Astrocyte of the hippocampus (primary cell): ENCODE measurements around the gene TMEM123.

ENCODE experiments used
- DNase-seq: peaks from one replicate; pipeline ENCODE4 v3.0.0; 2011; ENCODE audit warnings: low read depth, low spot score

Gene TMEM123, protein sequence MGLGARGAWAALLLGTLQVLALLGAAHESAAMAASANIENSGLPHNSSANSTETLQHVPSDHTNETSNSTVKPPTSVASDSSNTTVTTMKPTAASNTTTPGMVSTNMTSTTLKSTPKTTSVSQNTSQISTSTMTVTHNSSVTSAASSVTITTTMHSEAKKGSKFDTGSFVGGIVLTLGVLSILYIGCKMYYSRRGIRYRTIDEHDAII

DNA sequence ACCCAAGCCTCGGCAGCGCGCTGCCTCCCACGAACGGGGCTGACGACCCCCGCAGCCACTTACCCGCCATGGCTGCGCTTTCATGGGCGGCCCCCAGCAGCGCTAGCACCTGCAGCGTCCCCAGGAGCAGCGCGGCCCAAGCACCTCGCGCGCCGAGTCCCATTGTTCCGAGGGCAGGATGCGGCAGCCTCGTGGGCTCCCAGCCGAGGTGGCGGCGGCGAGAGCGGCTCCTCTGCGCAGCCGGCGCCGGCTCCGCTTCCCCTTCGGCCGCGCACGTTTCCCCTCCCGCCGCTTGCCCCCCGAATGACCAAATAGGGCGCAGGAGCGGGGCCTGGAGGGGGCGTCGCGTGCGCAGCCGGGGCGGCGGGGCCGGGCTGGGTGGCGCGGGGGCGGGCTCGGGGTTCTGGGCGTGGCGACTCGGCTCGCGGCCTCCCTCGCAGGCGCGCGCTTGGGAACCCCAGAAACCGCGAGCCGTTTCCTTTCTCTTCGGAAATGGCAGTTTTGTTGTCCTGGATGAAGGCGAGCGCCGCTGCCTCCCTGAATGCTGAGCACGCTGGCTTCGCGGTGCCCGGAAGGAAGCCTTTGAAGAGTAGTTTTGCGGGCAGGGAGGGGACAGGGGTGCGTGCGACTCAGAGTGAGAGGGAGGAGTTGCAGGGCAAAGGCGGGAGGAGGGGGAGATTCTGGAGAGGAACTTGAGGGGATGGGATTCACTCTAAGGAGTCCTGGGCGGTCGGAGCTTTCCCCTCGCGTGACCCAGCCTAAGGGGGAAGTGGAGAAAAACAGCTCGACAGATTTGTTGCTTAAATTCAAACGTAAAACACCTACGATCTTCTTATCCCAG lies at the start of gene TMEM123:
TMEM123 (minus strand) TSS at position 305 of the 841 bp plus-strand sequence; CDS start at position 163, 142 bp downstream.
- DNase-seq = peak; percentile 83

DNA sequence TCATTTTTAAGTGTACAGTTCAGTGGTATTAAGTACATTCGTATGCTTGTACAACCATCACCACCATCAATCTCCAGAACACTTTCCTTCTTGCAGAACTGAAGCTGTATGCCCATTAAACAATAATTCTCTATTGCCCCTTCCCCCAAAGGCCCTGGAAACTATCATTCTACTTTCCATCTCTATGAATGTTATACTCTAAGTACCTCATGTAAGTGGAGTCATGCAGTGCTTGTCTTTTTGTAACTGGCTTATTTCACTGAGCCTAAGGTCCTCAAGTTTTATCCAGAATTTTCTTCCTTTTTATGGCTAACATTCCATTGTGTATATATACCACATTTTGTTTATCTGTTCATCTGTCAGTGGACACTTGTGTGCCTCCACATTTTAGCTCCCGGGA lies 48.3 kb upstream of the TMEM123 start:
- no peak for DNase-seq

DNA sequence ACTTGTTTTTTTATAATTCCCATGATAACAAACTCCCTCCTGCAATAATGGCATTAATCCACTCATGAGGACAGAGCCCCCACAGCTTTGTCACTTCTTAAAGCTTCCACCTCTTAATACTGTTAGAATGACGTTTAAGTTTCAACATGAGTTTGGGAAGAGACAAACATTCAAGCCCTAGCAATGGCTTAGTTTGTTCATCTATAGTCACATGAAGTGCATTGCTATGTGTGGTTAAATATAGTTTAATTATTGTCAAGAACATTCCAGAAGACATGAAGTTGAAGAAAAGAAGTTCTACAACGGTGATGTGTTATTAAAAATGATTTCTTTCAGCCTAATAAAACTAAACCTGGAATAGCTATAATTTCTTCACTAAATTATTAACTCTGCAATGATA lies 47.4 kb upstream of the TMEM123 start:
- DNase-seq = no peak

DNA sequence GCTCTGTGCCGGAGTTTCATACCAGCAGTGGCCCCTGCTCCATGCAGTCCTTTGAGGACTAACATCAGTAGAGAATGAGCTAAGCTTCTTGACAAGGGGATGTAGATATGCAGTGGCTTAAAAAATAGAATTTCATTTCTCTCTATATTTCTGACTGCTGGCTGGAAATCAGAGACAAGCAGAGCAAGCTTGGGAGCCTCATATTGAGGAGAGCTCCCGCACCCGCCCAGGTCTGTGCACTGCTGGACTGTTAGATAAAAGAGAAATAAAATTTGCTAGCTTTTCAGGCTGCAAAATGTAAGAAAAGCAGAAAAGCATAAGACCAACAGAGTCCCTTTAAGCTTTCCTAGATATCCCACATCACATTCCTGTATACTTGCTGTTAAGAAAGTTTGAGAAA lies 46.6 kb upstream of the TMEM123 start:
- DNase-seq = no peak

DNA sequence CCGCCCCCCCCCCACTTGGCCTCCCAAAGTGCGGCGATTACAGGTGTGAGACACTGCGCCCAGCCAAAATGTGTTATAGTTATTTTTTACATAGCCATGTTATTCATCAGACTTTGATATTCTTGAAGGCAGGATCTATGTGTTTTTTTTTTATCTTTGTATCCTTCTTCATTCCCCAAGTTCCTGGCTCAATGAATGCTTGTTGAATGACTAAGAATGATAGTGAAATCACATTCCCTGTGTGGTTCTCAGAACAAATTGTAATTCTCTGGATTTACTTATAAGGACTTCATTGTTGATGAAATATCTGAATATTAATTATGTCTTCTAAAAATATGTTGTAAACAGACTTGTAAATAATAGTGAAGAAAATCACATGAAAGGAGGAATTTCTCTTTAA lies 44.5 kb upstream of the TMEM123 start:
- DNase-seq = peak; percentile 42

DNA sequence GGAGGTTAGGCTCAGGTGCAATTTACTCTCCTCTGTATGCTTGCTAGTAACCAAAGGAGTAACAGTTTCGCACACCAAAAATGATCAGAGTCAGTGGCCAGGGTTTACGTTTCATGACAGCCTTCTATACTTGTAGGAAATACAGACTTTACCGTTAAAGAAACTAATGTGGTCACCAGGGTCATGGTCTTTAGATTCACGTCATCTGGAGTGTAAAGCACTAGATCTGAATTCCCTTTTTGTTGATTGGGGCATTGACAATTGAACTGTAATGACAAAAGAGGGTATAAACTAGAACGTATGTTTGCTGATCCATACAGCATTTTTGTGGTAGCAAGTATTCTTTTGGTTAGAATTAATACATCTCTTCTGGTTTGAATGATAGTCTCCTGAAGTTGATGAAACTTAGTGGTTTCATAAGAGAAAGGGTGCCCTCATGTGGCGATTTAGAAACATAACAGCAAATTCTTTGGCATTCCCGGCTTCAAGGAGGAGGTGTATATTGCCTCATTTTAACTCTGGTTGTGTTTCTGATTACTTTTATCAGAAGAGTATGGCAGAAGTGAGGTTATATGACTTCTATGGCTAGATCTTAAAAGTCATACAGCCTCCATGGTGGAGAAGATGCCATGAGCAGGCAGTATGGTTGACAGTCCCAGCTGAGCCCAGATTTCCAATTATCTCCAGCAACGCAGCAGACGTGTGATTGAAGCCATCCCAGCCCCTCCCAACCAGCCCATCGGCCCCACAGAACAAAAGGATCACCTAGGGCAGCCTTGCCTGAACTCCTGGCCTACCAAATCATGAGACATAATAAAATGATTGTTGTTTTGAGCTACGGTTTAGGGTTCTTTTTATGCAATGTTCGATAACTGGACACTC lies 42.8 kb upstream of the TMEM123 start:
- DNase-seq = peak; percentile 90

DNA sequence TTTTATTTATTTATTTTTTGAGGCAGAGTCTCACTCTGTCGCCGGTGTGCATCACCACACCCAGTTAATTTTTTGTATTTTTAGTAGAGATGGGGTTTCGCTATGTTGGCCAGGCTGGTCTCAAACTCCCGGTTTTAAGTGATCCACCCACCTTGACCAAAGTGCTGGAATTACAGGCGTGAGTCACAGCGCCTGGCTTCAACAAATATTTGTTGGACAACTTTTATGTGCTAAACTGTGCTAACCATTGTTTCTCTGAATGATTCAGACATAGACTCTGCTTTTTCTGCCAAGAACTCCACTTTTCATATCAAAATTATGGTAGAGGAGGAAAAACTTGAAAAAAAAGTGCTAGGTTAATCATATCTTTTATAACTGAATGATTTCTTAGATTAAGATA lies 41.7 kb upstream of the TMEM123 start:
- DNase-seq = peak; percentile 76

DNA sequence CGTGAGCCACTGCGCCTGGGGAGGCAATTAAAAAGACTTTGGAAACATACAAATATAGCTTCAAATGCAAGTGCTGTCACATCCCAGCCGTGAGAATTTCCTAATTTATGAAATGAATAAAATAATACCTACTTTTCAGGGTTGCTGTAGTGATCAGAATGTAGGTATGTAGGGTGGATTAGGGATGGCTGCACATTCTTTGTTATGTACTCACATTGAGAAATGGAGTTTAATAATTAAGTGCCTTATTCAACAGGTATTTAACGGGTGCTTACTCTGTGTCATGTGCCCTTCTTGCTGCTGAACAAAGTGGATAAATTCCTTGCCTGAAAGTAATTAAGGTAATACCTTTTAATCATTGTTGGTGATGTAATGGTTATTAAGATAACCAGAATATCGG lies 41.0 kb upstream of the TMEM123 start:
- no peak for DNase-seq

DNA sequence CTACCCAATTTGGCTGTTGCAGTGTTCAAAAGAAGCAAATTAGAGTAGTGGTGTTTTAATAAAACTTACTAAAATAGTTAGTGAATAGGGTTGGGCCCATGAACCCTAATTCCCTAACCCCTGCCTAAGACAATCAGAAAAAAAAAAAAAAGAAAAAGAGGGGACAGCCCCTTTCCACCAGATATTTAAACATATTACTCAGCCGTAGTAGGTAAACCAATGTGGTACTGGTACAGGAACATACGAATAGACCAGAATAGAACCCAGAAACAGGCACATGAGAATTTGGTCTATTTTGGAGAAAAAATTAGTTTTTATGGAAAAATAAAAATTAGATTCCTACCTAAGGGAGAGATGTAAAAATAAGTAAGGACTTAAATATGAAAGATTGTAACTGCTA lies 39.4 kb upstream of the TMEM123 start:
- no peak for DNase-seq

DNA sequence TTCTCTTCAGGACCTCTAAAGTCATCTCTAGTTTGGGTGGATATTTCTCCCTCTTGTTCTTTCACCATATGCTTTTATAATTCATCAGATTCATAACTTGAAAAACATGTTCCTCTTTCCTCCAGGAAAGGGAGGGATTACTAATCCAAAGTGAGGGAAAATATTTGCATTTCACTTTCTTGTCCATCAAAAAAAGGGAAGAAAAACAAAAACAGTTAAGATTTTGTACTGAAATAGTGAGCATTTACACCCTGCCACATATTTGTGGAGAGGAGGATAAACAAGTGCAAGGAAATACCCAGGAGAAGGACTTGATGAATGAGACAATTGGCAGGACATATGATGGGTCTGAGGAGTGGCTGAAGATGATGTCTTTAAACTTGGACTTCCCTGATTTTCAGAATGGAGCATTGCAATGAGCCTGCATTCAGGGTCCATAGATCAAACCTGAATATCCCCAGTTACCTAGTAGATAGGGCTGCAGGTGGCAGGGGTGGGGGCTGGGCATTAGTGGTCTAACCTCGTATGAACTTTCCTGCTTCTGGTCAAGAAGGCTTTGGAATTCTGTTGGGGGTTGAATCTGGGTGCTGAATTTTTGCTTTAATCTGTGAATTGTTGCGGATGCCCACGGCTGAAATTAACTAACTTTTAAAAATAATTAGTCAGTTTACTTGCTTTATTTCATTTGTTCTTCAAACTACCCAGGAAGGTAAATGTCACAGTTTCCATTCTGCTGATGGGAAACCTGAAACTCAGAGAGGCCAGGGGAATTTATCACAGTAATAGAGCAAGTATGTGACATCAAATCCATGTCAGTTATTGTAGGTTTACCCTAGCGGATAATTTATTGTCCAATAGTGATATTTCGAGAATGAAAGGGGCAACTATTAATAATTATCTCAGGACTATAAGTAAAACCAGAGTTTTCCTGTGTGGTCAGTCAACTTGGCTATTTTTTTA lies 36.9 kb upstream of the TMEM123 start:
- DNase-seq = no peak

DNA sequence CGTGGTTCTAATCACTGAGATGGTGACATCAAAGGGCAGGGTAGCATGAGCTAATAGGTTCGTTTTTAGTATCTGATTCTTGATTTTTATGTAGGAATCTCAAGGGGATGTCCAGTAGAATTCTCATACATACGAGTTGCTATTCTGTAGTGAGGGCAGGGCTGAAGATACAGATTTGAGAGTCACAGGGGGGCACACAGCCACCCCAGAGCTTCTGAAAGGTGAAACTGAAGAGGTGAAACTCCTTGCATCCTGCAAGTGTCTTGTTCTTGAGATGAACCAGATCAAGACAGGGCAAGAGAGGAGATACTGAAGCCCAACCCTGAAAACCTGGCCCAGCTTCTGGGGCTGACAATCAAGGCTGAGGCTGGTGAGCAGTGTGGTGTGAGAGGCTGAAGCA lies 35.6 kb upstream of the TMEM123 start:
- no peak for DNase-seq

DNA sequence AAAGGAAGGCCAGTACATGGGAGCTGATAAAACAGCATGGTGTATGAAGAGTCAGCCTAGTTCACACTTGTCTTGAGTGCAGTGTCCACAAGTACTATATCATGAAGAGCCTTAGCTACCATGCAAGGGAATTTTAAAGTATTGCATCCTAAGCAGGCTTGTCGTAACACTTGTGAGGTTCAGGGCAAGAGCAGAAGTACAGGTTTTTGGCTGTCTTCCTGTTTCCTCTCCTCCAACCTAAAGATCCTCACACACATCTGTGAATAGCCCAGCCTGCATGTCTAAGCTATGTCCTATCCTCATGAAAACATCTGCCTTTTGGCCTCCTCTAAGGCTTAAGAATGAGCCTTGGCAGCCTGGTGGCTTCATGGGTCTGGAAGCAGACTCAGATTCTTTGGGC lies 34.6 kb upstream of the TMEM123 start:
- no peak for DNase-seq

DNA sequence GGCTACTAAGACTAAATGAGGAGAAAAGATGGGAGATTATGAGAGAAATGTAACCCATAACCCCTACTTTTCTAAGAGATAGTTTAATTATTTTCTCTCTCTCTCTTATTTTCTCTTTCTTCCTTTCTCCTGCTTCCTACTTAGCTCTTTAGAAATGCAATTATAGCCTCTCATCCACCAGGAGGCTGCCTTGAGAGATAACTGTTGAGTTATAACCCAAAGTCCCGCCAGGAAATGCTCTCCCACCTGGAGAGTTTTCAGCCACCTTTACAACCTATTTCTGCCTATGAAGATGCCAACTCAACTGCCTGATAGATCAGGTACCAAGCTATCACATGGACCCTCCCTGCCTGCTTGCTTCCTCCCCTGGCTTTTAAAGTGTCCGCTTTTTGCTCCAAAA lies 34.0 kb upstream of the TMEM123 start:
- no peak for DNase-seq

DNA sequence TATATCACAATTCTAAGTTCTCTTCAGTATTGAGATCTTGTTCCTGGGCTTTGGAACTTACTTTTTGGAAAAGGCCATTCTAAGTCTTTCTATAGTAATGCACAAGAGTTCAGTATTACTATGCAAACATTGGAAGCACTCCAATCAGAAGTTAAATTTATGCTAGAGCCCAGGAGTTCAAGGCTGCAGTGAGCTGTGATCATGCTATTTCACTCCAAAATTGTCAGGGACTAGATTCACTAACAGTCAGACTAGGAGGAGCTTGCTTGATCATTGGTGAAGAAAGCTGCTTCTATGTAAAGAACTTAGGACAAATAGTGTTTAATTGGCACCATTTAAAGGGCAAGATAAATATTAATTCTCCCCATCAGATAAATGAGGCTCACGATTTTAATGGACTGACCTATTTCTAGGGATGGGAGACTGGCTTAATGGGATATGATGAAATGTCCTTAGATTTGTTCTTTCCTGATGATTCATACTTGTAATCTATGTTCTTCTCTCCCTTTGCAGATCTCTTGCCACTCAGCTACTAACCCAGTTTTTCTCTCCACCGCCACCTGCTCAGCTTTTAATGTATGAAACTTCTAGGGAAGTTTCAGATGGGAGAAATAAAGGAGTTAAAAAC lies 32.6 kb upstream of the TMEM123 start:
- no peak for DNase-seq

DNA sequence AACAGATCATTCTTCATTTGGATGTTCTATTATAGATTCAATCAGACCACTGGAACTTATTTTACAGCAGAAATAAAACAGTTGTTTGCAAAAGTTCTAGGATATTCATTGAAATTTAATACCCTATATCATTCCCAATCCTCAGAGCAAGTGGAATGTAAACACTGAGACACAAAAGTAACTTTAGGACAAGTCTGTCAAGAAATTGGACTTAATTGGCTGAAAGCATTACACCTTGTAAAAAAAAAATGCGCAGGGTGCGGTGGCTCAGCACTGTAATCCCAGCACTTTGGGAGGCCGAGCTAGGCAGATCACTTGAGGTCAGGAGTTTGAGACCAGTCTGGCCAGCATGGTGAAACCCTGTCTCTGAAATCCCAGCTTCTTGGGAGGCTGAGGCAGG lies 29.9 kb upstream of the TMEM123 start:
- DNase-seq = no peak

DNA sequence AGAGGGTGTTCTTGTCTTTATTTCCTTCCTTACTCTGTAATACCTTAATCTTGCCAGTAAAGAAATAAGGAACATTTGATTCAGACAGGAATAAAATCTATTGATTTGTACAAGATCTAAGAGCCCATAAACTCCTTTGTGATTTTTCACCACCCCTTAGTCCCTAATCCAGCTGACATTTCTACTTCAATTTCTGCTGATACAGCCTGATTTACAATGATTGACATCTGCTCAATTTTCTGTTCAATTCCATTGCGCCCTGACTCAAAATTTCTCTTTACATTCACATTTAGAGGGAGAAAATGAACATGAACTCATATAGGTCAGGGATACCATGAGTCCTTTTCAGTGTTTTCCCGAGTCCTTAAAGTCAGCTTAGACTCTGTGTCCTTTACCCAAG lies 27.2 kb upstream of the TMEM123 start:
- DNase-seq = no peak

DNA sequence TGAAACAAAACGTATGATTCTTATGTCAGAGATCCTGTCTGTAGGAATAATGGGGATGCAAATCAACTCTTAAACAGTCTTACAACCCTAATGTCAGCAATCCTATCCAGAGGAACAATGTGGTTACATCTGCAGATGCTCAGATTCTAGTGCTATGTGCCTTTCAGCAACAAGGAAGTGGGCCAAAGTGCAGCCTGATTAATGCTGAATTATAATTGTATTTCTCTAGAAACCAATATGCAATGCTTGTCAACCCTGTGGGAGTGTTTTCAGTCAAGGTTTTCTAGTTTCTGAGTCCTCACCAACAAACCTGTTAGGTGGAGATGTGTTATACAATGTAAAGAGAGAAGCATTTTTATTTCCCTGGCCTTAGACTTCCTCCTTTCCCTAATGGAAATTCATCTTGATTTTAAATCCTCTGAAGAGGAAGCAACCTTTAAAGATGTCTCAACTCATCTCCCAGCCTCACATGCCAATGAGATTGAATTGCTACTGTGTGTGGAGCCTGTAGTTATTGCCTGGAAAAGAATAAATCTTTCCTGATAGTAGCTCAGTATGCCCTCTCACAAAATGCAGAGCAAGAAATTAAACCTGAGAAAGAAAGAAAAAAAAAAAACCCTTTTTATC lies 26.2 kb upstream of the TMEM123 start:
- no peak for DNase-seq

DNA sequence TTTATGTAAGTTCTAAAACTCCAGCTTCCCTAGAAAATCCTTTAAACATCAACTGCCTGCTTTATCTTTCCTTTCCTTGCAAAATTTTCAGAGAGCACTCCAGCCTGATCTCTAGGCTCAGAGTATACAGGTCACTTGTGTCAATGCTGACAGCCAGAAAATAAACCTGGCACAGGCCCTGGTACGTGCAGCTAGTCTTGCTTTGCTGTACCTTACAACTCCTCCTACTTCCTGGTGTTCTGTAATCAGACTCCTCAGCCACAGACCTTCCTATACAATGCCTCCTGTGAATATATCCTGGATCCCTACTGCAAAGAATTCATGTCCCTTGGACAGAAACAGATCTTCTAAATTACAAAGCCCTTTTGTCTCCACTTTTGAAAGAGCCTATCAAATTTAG lies 24.2 kb upstream of the TMEM123 start:
- DNase-seq = no peak

DNA sequence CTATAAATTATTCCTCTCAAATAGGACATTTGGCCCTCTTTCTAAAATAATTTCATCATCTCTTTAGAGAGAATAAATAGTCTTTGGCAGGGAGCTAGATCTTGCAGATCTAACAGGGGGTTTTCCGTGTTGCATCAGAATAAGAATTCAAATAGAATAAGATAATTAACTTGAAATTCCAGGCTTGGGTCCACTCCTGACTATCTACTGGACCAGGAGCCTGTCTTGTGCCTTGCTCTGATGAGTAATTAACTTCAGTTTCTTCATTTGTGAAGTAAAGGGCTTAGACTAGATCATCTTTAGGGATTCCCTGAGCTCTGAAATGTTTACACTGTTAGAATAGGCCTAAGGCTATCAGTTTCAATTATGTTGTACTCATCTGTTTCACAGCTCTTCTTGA lies 23.5 kb upstream of the TMEM123 start:
- DNase-seq = no peak

DNA sequence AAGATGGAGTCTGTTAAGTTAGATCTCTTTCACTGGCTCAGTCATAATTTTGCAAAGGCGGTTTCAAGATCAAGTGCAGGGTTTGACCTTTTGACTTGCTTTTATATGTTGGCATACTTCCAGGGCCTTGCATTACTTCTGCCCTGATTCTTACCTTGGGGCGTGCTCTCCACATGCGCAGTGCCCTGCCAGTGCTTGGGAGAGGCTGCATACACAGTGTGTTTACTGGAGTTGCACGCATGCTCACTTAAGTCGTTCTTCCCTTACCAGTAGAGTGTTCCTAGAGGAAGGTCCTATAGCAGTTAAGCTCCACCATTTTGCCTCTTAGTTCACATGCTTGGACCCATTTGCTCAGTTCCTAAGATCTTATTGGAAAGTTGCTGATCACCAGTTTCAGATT lies 21.0 kb upstream of the TMEM123 start:
- DNase-seq = no peak
